Panc1 (cell line): ENCODE measurements around the gene TJP1. TPM values are rescaled to one million over a fixed set of nuclear protein-coding genes. Genes with fewer than 3 reads are reported as not detected.

Experiments
- ATAC-seq: fragments of 200-7000 bp; cut with Tn5 transposase; 2 replicates; pipeline ENCODE4 v1.9.1; 2020; ENCODE audit warnings: mild to moderate bottlenecking, moderate library complexity
- BruUV-seq: library from RNA; stranded (reverse); fragments of 400-500 nt; replicated peaks from 2 replicates; lab custom pipeline; 2021; lab: Mats Ljungman, UMichigan
- CTCF ChIA-PET: fragments of 300-600 bp; sonication (Branson Sonifier 250); formaldehyde crosslinking; loops from one replicate; lab custom pipeline; 2022; ENCODE audit warnings: antibody characterized with exemption; lab: Charles Lee
- POLR2A ChIA-PET: fragments of 300-600 bp; sonication (Branson Sonifier 250); formaldehyde crosslinking; loops from one replicate; lab custom pipeline; 2022; ENCODE audit warnings: antibody characterized with exemption; lab: Charles Lee
- DNase-seq: peaks from one replicate; pipeline ENCODE4 v3.0.0-alpha.2; 2010; ENCODE audit warnings: low read depth, low spot score
- H3K27ac ChIP-seq: 2 replicates; pipeline ENCODE4 v1.5.1; 2011; ENCODE audit warnings: mild to moderate bottlenecking, low read length, inconsistent platforms
- H3K27me3 ChIP-seq: fragments of 200-500 bp; sonication (Bioruptor generic); 2 replicates; pipeline ENCODE4 v1.6.0; 2014; ENCODE audit warnings: low read length, inconsistent platforms; ENCODE audit not compliant: control insufficient read depth, insufficient read depth
- H3K36me3 ChIP-seq: fragments of 200-500 bp; sonication (Bioruptor generic); 2 replicates; pipeline ENCODE4 v1.5.1; 2014; ENCODE audit warnings: inconsistent platforms, mild to moderate bottlenecking, low read length, moderate library complexity; ENCODE audit not compliant: control insufficient read depth, insufficient read depth
- H3K4me1 ChIP-seq: 2 replicates; pipeline ENCODE4 v1.5.1; 2011; ENCODE audit warnings: inconsistent platforms, mild to moderate bottlenecking, low read length, moderate library complexity; ENCODE audit not compliant: control insufficient read depth, insufficient read depth
- H3K4me3 ChIP-seq, 2 experiments: 2 replicates each; pipeline ENCODE4 v1.5.1; 2011 to 2012; ENCODE audit warnings: low read depth in 2 of 2, low read length in 2 of 2, mild to moderate bottlenecking in 2 of 2, inconsistent platforms in 1 of 2, moderate library complexity in 1 of 2
- H3K9me3 ChIP-seq: fragments of 200-500 bp; sonication (Bioruptor generic); 2 replicates; pipeline ENCODE4 v1.5.1; 2014; ENCODE audit warnings: low read depth, mild to moderate bottlenecking, inconsistent platforms, low read length, moderate library complexity; ENCODE audit not compliant: control insufficient read depth, insufficient read depth
- POLR2AphosphoS5 ChIP-seq: IDR thresholded peaks from 2 replicates; pipeline ENCODE4 v1.6.1; 2012; ENCODE audit warnings: mild to moderate bottlenecking, low read depth, low read length, moderate library complexity
- SIN3A ChIP-seq: IDR thresholded peaks from 2 replicates; pipeline ENCODE4 v1.6.1; 2012; ENCODE audit warnings: low read depth, mild to moderate bottlenecking, low read length, moderate library complexity, borderline replicate concordance; ENCODE audit not compliant: insufficient read depth
- TCF7L2 ChIP-seq: IDR thresholded peaks from 2 replicates; pipeline ENCODE4 v1.6.1; 2011; ENCODE audit warnings: mild to moderate bottlenecking, low read depth, low read length, inconsistent platforms
- in situ Hi-C: cut with HindIII; loops from 2 replicates; pipeline ENCODE4 v1.10.0; 2016; ENCODE audit warnings: low sequenced_read_pairs, low pct_unique_long_range_greater_than_20kb
- intact Hi-C: fragments of 100-400 bp; cut with micrococcal nuclease; formaldehyde crosslinking; loops from one replicate; pipeline ENCODE4 v1.10.0; 2022; ENCODE audit not compliant: unreplicated experiment
- total RNA-seq: library from RNA; stranded (reverse); gene quantifications from one replicate; pipeline ENCODE4 v1.2.1, GENCODE V29; 2021; ENCODE audit not compliant: unreplicated experiment
- TF ChIP-seq, protein P1 (sequence below): fragments of 450-650 bp; IDR thresholded peaks from 2 replicates; pipeline ENCODE4 v1.5.1; 2017; ENCODE audit warnings: mild to moderate bottlenecking
- TF ChIP-seq, protein P2 (sequence below), 2 experiments: IDR thresholded peaks; 2 replicates each; pipeline ENCODE4 v1.6.1; 2011 to 2012; ENCODE audit warnings: low read depth in 2 of 2, control low read depth in 1 of 2, low read length in 1 of 2, mild to moderate bottlenecking in 1 of 2, moderate library complexity in 1 of 2; ENCODE audit not compliant: insufficient read depth in 1 of 2

TJP1 gene
- total RNA-seq, 1 experiment from 2014 or later = 79.1 TPM

DNA sequence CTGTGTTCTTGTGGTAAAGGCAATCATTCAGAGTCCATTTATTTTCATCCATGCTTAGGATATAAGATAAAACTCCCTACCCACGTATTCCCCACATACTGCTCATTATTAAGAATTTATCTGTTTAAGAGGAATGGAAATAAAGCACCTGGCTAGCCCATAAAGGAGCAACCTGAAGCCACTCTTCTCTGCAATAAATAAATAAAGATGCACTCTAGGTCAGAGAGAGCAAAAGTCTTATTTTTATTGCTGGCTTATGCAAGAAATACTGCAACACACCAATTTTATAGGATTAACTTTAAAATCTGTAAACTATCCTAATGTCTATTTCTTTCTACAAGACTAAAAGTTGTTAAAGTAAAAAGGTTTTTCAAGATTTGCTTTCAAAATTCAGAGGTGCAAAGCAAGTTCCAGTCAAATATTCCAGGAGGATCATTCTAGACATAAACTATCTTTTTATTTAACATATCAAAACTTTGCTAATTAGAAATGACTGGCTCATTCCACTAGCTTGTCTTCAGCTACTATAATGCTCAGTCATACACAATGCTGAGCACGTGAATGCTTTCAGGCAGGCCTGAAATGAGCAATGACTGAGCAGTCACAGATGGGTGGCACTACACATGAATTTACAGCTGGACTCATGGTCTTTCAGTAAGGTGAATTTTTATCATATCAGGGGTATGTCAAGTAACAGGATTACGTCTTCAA, 7.1 kb downstream of the TJP1 start:
- no peaks in the 10 kb centered on the region for H3K36me3 ChIP-seq
- peaks cover 51% of the 10 kb centered on the region for H3K4me1 ChIP-seq
- ATAC-seq (peak; percentile 88), DNase-seq (no peak)
- no TSS peak for BruUV-seq
- ChIA-PET CTCF (no interaction called here), POLR2A (no interaction called here)
- TF ChIP-seq SIN3A = no peak
- TF ChIP-seq, protein P1, sequence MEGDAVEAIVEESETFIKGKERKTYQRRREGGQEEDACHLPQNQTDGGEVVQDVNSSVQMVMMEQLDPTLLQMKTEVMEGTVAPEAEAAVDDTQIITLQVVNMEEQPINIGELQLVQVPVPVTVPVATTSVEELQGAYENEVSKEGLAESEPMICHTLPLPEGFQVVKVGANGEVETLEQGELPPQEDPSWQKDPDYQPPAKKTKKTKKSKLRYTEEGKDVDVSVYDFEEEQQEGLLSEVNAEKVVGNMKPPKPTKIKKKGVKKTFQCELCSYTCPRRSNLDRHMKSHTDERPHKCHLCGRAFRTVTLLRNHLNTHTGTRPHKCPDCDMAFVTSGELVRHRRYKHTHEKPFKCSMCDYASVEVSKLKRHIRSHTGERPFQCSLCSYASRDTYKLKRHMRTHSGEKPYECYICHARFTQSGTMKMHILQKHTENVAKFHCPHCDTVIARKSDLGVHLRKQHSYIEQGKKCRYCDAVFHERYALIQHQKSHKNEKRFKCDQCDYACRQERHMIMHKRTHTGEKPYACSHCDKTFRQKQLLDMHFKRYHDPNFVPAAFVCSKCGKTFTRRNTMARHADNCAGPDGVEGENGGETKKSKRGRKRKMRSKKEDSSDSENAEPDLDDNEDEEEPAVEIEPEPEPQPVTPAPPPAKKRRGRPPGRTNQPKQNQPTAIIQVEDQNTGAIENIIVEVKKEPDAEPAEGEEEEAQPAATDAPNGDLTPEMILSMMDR = no peak
- TF ChIP-seq, protein P2, sequence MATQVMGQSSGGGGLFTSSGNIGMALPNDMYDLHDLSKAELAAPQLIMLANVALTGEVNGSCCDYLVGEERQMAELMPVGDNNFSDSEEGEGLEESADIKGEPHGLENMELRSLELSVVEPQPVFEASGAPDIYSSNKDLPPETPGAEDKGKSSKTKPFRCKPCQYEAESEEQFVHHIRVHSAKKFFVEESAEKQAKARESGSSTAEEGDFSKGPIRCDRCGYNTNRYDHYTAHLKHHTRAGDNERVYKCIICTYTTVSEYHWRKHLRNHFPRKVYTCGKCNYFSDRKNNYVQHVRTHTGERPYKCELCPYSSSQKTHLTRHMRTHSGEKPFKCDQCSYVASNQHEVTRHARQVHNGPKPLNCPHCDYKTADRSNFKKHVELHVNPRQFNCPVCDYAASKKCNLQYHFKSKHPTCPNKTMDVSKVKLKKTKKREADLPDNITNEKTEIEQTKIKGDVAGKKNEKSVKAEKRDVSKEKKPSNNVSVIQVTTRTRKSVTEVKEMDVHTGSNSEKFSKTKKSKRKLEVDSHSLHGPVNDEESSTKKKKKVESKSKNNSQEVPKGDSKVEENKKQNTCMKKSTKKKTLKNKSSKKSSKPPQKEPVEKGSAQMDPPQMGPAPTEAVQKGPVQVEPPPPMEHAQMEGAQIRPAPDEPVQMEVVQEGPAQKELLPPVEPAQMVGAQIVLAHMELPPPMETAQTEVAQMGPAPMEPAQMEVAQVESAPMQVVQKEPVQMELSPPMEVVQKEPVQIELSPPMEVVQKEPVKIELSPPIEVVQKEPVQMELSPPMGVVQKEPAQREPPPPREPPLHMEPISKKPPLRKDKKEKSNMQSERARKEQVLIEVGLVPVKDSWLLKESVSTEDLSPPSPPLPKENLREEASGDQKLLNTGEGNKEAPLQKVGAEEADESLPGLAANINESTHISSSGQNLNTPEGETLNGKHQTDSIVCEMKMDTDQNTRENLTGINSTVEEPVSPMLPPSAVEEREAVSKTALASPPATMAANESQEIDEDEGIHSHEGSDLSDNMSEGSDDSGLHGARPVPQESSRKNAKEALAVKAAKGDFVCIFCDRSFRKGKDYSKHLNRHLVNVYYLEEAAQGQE (IDR thresholded peaks at IDR 0.05; ENCODE audit: insufficient read depth in 1 of 2, low read depth in 2 of 2, low read length in 1 of 2) = no peak
- no peak for TF ChIP-seq TCF7L2
- peak overlapping the region; percentile 14; the same call in 1 of the 2 replicates for H3K27ac ChIP-seq
- in situ Hi-C loops (no loop called here), intact Hi-C loops (loop anchor here (5.0 kb wide), 1 partner anchor 38 kb away; no protein-coding TSS in a partner anchor)
- no peaks in the 10 kb centered on the region for H3K27me3 ChIP-seq
- H3K4me3 ChIP-seq = no peak overlapping the region
- H3K9me3 ChIP-seq = no peaks in the 10 kb centered on the region

DNA sequence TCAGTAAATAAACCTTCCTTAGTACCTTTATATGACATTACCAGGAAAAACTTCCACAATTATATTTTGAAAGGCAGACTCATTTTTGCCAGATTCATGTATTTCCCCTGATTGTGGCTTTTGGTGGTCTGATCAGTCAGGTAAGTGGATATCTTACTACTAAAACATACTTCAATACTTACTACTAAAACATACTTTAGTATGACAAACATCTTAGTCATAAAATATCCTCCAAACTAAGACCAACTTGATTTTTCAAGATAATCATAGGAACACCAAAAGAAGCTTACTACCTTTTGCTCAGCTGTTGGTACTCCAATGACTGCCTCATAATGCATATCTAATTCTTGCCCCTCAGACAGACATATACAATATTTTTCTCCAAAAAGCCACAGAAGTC, 9.3 kb downstream of the TJP1 start:
- ATAC-seq (no peak), DNase-seq (no peak)
- Histone ChIP-seq H3K36me3 (no peaks in the 10 kb centered on the region), H3K27ac (no peak overlapping the region), H3K9me3 (no peaks in the 10 kb centered on the region), H3K27me3 (no peaks in the 10 kb centered on the region), H3K4me3 (no peak overlapping the region), H3K4me1 (peaks cover 40% of the 10 kb centered on the region)
- ChIA-PET POLR2A (no interaction called here), CTCF (no interaction called here)
- TF ChIP-seq POLR2AphosphoS5 = no peak
- TF ChIP-seq TCF7L2 = no peak
- TF ChIP-seq, protein P2 (IDR thresholded peaks at IDR 0.05; ENCODE audit: insufficient read depth in 1 of 2, low read depth in 2 of 2, low read length in 1 of 2) = no peak
- TF ChIP-seq, protein P1 = no peak
- no peak for TF ChIP-seq SIN3A
- no TSS peak for BruUV-seq
- intact Hi-C loops = loop anchor here (5.0 kb wide), 1 partner anchor 36 kb away; no protein-coding TSS in a partner anchor
- in situ Hi-C loops = no loop called here
